OCI-LY3 (cell line): ENCODE measurements around the gene DCBLD1.

Experiments
- CTCF ChIP-seq: fragments of 200-600, 300-600 bp; sonication (generic); IDR thresholded peaks from 2 replicates; pipeline ENCODE4 v1.5.1; 2014; ENCODE audit warnings: antibody characterized with exemption, low read length, low read depth
- EZH2phosphoT487 ChIP-seq: fragments of 200-600 bp; shearing (Covaris generic); IDR thresholded peaks from 2 replicates; pipeline ENCODE4 v1.6.1; 2018; ENCODE audit warnings: antibody characterized with exemption, mixed run types, low read depth

GRCh38 chr6:117473401-117473800 lies 9.1 kb upstream of the DCBLD1 start:
- no peak for TF ChIP-seq CTCF
- TF ChIP-seq EZH2phosphoT487: no peak
